SK-N-SH (cell line): ENCODE results near the gene FDXR. TPM values are rescaled to one million over a fixed set of nuclear protein-coding genes. Genes with fewer than 3 reads are reported as not detected.

Experiments
- CTCF ChIA-PET: fragments of 300-600, 350-600 bp; formaldehyde crosslinking; extraction: SDS; loops from one replicate; lab custom pipeline; 2021; lab: Yijun Ruan, JAX
- POLR2A ChIA-PET: fragments of 350-600 bp; sonication (Branson Sonifier 250); formaldehyde crosslinking; extraction: SDS; loops from one replicate; lab custom pipeline; 2020; ENCODE audit warnings: antibody characterized with exemption, inconsistent platforms; lab: Yijun Ruan, JAX
- DNase-seq: peaks from one replicate; pipeline ENCODE4 v3.0.0; 2012
- H2AFZ ChIP-seq: fragments of 200-600 bp; sonication (generic); 2 replicates; pipeline ENCODE4 v1.8.1; 2016; ENCODE audit warnings: antibody characterized with exemption, mild to moderate bottlenecking, low read depth
- H3F3A ChIP-seq: fragments of 200-600 bp; sonication (generic); replicated peaks from 2 replicates; pipeline ENCODE3; 2016; ENCODE audit warnings: antibody characterized with exemption, mild to moderate bottlenecking; ENCODE audit not compliant: insufficient read depth
- H3K27ac ChIP-seq, 2 experiments: fragments of 200-500 bp in 1 of 2; fragments of 200-600 bp in 1 of 2; sonication (Bioruptor generic) in 1 of 2; sonication (generic), shearing (Covaris generic) in 1 of 2; 2 replicates each; pipeline versions ENCODE4 v1.5.1 to v1.6.1; 2014 to 2016; ENCODE audit warnings: low read depth in 2 of 2, inconsistent platforms in 1 of 2, low read length in 1 of 2, mild to moderate bottlenecking in 1 of 2, mixed read lengths in 1 of 2
- H3K27me3 ChIP-seq: fragments of 200-600 bp; sonication (generic), shearing (Covaris generic); 2 replicates; pipeline ENCODE4 v1.6.1; 2016; ENCODE audit warnings: mixed run types; ENCODE audit not compliant: insufficient read depth
- H3K36me3 ChIP-seq, 2 experiments: fragments of 200-500 bp in 1 of 2; fragments of 200-600 bp in 1 of 2; sonication (Bioruptor generic) in 1 of 2; sonication (generic) in 1 of 2; replicated peaks in 1 of 2; 2 replicates each; pipeline versions ENCODE3 to v1.5.1; 2014 to 2016; ENCODE audit warnings: low read length in 1 of 2, mild to moderate bottlenecking in 1 of 2; ENCODE audit not compliant: insufficient read depth in 2 of 2, control insufficient read depth in 1 of 2
- H3K4me1 ChIP-seq, 2 experiments: fragments of 200-500 bp in 1 of 2; fragments of 200-600 bp in 1 of 2; sonication (Bioruptor generic) in 1 of 2; sonication (generic), shearing (Covaris generic) in 1 of 2; 2 replicates each; pipeline versions ENCODE4 v1.5.1 to v1.6.1; 2014 to 2016; ENCODE audit warnings: low read depth in 1 of 2, low read length in 1 of 2, mixed run types in 1 of 2; ENCODE audit not compliant: insufficient read depth in 2 of 2, control insufficient read depth in 1 of 2
- H3K4me2 ChIP-seq: fragments of 200-600 bp; sonication (generic), shearing (Covaris generic); 2 replicates; pipeline ENCODE4 v1.6.1; 2017; ENCODE audit warnings: mixed run types
- H3K4me3 ChIP-seq, 2 experiments: fragments of 200-500 bp in 1 of 2; fragments of 200-600 bp in 1 of 2; sonication (Bioruptor generic) in 1 of 2; sonication (generic), shearing (Covaris generic) in 1 of 2; 2 replicates each; pipeline versions ENCODE4 v1.5.1 to v1.8.1; 2014 to 2016; ENCODE audit warnings: low read depth in 2 of 2, inconsistent platforms in 1 of 2, low read length in 1 of 2, mild to moderate bottlenecking in 1 of 2, mixed read lengths in 1 of 2, moderate library complexity in 1 of 2
- H3K79me2 ChIP-seq: fragments of 200-600 bp; sonication (generic); 2 replicates; pipeline ENCODE4 v1.8.1; 2017; ENCODE audit warnings: mild to moderate bottlenecking; ENCODE audit not compliant: insufficient read depth
- H3K9ac ChIP-seq: fragments of 200-600 bp; sonication (generic); 2 replicates; pipeline ENCODE4 v1.6.1; 2017; ENCODE audit warnings: mixed run types
- H3K9me2 ChIP-seq: fragments of 200-600 bp; sonication (generic); 2 replicates; pipeline ENCODE4 v1.6.1; 2017; ENCODE audit warnings: mixed run types
- H3K9me3 ChIP-seq: fragments of 200-600 bp; sonication (generic); 2 replicates; pipeline ENCODE4 v1.6.1; 2017; ENCODE audit warnings: mixed run types, mild to moderate bottlenecking, moderate library complexity
- H4K20me1 ChIP-seq: fragments of 200-600 bp; sonication (generic); 2 replicates; pipeline ENCODE4 v1.6.1; 2017; ENCODE audit warnings: mild to moderate bottlenecking, mixed run types; ENCODE audit not compliant: insufficient read depth
- EP300 ChIP-seq, 2 experiments: IDR thresholded peaks; 2 replicates each; pipeline versions ENCODE4 v1.4.0 to v1.6.1; 2012; ENCODE audit warnings: borderline replicate concordance in 1 of 2, low read depth in 1 of 2, low read length in 1 of 2
- FOSL2 ChIP-seq: IDR thresholded peaks from 2 replicates; pipeline ENCODE4 v1.4.0; 2012; ENCODE audit warnings: low read depth, mild to moderate bottlenecking, moderate library complexity, borderline replicate concordance
- FOXJ3 ChIP-seq: sonication (generic); formaldehyde crosslinking; IDR thresholded peaks from 2 replicates; pipeline ENCODE4 v1.5.1; 2020; ENCODE audit warnings: mild to moderate bottlenecking, missing genetic modification reagents
- JUND ChIP-seq: IDR thresholded peaks from 2 replicates; pipeline ENCODE4 v1.4.0; 2012
- MEF2A ChIP-seq: IDR thresholded peaks from 2 replicates; pipeline ENCODE4 v1.4.0; 2012; ENCODE audit warnings: low read depth, borderline replicate concordance
- NFIC ChIP-seq: IDR thresholded peaks from 2 replicates; pipeline ENCODE4 v1.4.0; 2012; ENCODE audit warnings: borderline replicate concordance
- POLR2AphosphoS5 ChIP-seq: IDR thresholded peaks from 2 replicates; pipeline ENCODE4 v1.6.1; 2012; ENCODE audit warnings: low read depth, low read length
- REST ChIP-seq: IDR thresholded peaks from 2 replicates; pipeline ENCODE4 v1.6.1; 2012; ENCODE audit warnings: mild to moderate bottlenecking, low read depth, low read length, moderate library complexity
- RFX5 ChIP-seq: IDR thresholded peaks from 2 replicates; pipeline ENCODE4 v1.6.1; 2012; ENCODE audit warnings: mild to moderate bottlenecking, improper control_type of control experiment, low read length
- RXRA ChIP-seq: IDR thresholded peaks from 2 replicates; pipeline ENCODE4 v1.4.0; 2012; ENCODE audit warnings: low read depth, mild to moderate bottlenecking, borderline replicate concordance
- SIN3A ChIP-seq: IDR thresholded peaks from 2 replicates; pipeline ENCODE4 v1.6.1; 2012; ENCODE audit warnings: low read depth, mild to moderate bottlenecking, low read length, moderate library complexity, borderline replicate concordance
- SMC3 ChIP-seq: IDR thresholded peaks from 2 replicates; pipeline ENCODE4 v1.6.1; 2012; ENCODE audit warnings: low read depth, low read length, improper control_type of control experiment
- TAF1 ChIP-seq: IDR thresholded peaks from 2 replicates; pipeline ENCODE4 v1.6.1; 2012; ENCODE audit warnings: low read depth, mild to moderate bottlenecking, low read length, moderate library complexity, borderline replicate concordance
- TCF12 ChIP-seq: IDR thresholded peaks from 2 replicates; pipeline ENCODE4 v1.4.0; 2012
- TEAD4 ChIP-seq: IDR thresholded peaks from 2 replicates; pipeline ENCODE4 v1.4.0; 2012; ENCODE audit warnings: mild to moderate bottlenecking, borderline replicate concordance; ENCODE audit not compliant: insufficient read depth
- WGBS: methylation state at CpG from one replicate; pipeline ENCODE4 v1.1.6; 2017; ENCODE audit warnings: low lambda C conversion rate; 5-methylcytosine and 5-hydroxymethylcytosine counted together
- polyA plus RNA-seq, 3 experiments: library from polyadenylated mRNA; depleted of rRNA; stranded (reverse); fragments of >200 nt; gene quantifications; 2 replicates each; pipeline ENCODE4 v1.2.3, GENCODE V29; 2012
- TF ChIP-seq, protein P1 (sequence below): IDR thresholded peaks from 2 replicates; pipeline ENCODE4; 2012
- TF ChIP-seq, protein P2 (sequence below): IDR thresholded peaks from 2 replicates; pipeline ENCODE4 v1.4.0; 2012; ENCODE audit warnings: low read depth, borderline replicate concordance
- TF ChIP-seq, protein P3 (sequence below): fragments of 150-350 bp; IDR thresholded peaks from 2 replicates; pipeline ENCODE4 v1.6.1; 2017; ENCODE audit warnings: antibody characterized with exemption, low read length, low read depth, borderline replicate concordance

Gene FDXR
- polyA plus RNA-seq, 1 of the 3 experiments (the other 2 are of a cell fraction), result 86.7 TPM

GRCh38 chr17:74846621-74847020, 26.2 kb downstream of the FDXR start:
- Histone ChIP-seq H3K79me2 (no peaks in the 10 kb centered on the region), H3K9me3 (no peaks in the 10 kb centered on the region), H3K4me2 (no peak overlapping the region), H3K36me3 (no peaks in the 10 kb centered on the region), H3F3A (no peaks in the 10 kb centered on the region), H4K20me1 (no peaks in the 10 kb centered on the region), H3K4me3 (no peak overlapping the region), H3K4me1 (peaks cover 0 to 14% of the 10 kb centered on the region in 2 experiments; a peak in 1 of 4 replicates)
- WGBS, result 93% methylated on average over 16 of the region's 16 CpGs
- no peak for TF ChIP-seq TCF12
- no peak for TF ChIP-seq FOSL2
- no peak for TF ChIP-seq TEAD4
- TF ChIP-seq FOXJ3, result no peak
- no peak for TF ChIP-seq REST
- no peak for TF ChIP-seq TAF1
- TF ChIP-seq MEF2A, result no peak
- TF ChIP-seq, protein P1, sequence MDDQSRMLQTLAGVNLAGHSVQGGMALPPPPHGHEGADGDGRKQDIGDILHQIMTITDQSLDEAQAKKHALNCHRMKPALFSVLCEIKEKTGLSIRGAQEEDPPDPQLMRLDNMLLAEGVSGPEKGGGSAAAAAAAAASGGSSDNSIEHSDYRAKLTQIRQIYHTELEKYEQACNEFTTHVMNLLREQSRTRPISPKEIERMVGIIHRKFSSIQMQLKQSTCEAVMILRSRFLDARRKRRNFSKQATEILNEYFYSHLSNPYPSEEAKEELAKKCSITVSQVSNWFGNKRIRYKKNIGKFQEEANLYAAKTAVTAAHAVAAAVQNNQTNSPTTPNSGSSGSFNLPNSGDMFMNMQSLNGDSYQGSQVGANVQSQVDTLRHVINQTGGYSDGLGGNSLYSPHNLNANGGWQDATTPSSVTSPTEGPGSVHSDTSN, result no peak
- no peak for TF ChIP-seq JUND
- no peak for TF ChIP-seq RXRA
- no peak for TF ChIP-seq SIN3A
- TF ChIP-seq EP300 (IDR thresholded peaks at IDR 0.05; ENCODE audit: borderline replicate concordance in 1 of 2, low read depth in 1 of 2, low read length in 1 of 2), result no peak
- TF ChIP-seq, protein P2, sequence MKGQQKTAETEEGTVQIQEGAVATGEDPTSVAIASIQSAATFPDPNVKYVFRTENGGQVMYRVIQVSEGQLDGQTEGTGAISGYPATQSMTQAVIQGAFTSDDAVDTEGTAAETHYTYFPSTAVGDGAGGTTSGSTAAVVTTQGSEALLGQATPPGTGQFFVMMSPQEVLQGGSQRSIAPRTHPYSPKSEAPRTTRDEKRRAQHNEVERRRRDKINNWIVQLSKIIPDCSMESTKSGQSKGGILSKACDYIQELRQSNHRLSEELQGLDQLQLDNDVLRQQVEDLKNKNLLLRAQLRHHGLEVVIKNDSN, result no peak
- TF ChIP-seq SMC3, result no peak
- no peak for TF ChIP-seq RFX5
- no peak for TF ChIP-seq POLR2AphosphoS5
- TF ChIP-seq, protein P3, sequence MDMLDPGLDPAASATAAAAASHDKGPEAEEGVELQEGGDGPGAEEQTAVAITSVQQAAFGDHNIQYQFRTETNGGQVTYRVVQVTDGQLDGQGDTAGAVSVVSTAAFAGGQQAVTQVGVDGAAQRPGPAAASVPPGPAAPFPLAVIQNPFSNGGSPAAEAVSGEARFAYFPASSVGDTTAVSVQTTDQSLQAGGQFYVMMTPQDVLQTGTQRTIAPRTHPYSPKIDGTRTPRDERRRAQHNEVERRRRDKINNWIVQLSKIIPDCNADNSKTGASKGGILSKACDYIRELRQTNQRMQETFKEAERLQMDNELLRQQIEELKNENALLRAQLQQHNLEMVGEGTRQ, result no peak
- no peak for TF ChIP-seq NFIC
- TF ChIP-seq, all 33 proteins: peak for 0
- H3K9me2 ChIP-seq, result no peaks in the 10 kb centered on the region
- no peak for DNase-seq
- no peak overlapping the region for H3K27ac ChIP-seq
- no peak overlapping the region for H2AFZ ChIP-seq
- H3K27me3 ChIP-seq, result peaks cover 15% of the 10 kb centered on the region; the same call in 1 of the 2 replicates
- no peak overlapping the region for H3K9ac ChIP-seq
- CTCF ChIA-PET, result interaction anchor here (0.7 to 98.1 kb wide), 6 partner anchors 13 to 958 kb away, joined by 3 to 3869 read pairs (median 5); partner anchors contain the start of genes FDXR, GRIN2C, NAT9 and OTOP2
- POLR2A ChIA-PET, result no interaction called here
